Upper lobe of right lung (tissue), 1 donor: ENCODE measurements around the gene UBE2QL1. TPM values are rescaled to one million over a fixed set of nuclear protein-coding genes. Genes with fewer than 3 reads are reported as not detected.

ENCODE experiments used
- ATAC-seq: fragments of 200-7000 bp; cut with Tn5 transposase; one replicate; pipeline ENCODE4 v1.9.1; 2020; ENCODE audit warnings: mild to moderate bottlenecking, moderate library complexity
- DNase-seq: peaks from one replicate; pipeline ENCODE4 v3.0.0-alpha.2; 2020
- H3K27ac ChIP-seq: fragments of 200-600 bp; one replicate; pipeline ENCODE4 v1.8.0; 2022
- H3K27me3 ChIP-seq: fragments of 200-600 bp; one replicate; pipeline ENCODE4 v1.8.0; 2022; ENCODE audit warnings: mild to moderate bottlenecking
- H3K36me3 ChIP-seq: fragments of 200-600 bp; one replicate; pipeline ENCODE4 v1.8.0; 2022
- H3K4me1 ChIP-seq: fragments of 200-600 bp; one replicate; pipeline ENCODE4 v1.8.0; 2022
- H3K4me3 ChIP-seq: fragments of 200-600 bp; one replicate; pipeline ENCODE4 v1.8.0; 2022; ENCODE audit warnings: mild to moderate bottlenecking
- H3K9me3 ChIP-seq: fragments of 200-600 bp; one replicate; pipeline ENCODE4 v1.8.0; 2022
- intact Hi-C: fragments of 100-400 bp; cut with DNase I; formaldehyde crosslinking; loops from one replicate; pipeline ENCODE4 v1.11.0; 2022
- total RNA-seq: library from RNA; stranded (reverse); fragmentation: NEBNext Ultra II Directional; extraction: Animal tissue kit (Norgen Biotek cat#: 25700); gene quantifications from one replicate; pipeline ENCODE4 v1.2.1, GENCODE V29; 2021
- TF ChIP-seq, protein P1 (sequence below): fragments of 200-600 bp; IDR thresholded peaks from one replicate; pipeline ENCODE4 v1.8.0; 2022; ENCODE audit warnings: antibody characterized with exemption
- donor health status: DM: no; HTN: yes; CAD: no; lungs with severe emphysema.

The UBE2QL1 gene
- total RNA-seq, 1 donor from 2014 or later: not detected

DNA sequence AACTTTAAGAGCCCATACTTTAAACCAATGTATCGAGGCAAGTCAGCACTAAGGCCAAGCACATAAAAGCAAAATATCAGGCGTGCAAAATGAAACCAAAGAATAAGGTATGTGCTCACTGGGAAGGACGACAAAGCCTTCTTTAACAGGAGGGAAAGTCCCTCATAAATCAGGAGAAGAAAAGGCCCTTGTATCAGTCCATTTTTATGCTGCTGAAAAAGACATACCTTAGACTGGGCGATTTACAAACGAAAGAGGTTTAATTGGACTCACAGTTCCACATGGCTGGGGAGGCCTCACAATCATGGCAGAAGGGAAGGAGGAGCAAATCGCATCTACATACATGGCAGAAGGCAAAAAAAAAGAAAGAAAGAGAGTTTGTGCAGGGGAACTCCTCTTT lies 68.9 kb downstream of the UBE2QL1 start:
- Histone ChIP-seq H3K27ac (no peak overlapping the region), H3K27me3 (no peaks in the 10 kb centered on the region), H3K36me3 (no peaks in the 10 kb centered on the region), H3K4me3 (no peak overlapping the region), H3K4me1 (no peaks in the 10 kb centered on the region), H3K9me3 (no peaks in the 10 kb centered on the region)
- DNase-seq: no peak
- TF ChIP-seq, protein P1, sequence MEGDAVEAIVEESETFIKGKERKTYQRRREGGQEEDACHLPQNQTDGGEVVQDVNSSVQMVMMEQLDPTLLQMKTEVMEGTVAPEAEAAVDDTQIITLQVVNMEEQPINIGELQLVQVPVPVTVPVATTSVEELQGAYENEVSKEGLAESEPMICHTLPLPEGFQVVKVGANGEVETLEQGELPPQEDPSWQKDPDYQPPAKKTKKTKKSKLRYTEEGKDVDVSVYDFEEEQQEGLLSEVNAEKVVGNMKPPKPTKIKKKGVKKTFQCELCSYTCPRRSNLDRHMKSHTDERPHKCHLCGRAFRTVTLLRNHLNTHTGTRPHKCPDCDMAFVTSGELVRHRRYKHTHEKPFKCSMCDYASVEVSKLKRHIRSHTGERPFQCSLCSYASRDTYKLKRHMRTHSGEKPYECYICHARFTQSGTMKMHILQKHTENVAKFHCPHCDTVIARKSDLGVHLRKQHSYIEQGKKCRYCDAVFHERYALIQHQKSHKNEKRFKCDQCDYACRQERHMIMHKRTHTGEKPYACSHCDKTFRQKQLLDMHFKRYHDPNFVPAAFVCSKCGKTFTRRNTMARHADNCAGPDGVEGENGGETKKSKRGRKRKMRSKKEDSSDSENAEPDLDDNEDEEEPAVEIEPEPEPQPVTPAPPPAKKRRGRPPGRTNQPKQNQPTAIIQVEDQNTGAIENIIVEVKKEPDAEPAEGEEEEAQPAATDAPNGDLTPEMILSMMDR: no peak
- intact Hi-C loops: no loop called here
- no peak for ATAC-seq

DNA sequence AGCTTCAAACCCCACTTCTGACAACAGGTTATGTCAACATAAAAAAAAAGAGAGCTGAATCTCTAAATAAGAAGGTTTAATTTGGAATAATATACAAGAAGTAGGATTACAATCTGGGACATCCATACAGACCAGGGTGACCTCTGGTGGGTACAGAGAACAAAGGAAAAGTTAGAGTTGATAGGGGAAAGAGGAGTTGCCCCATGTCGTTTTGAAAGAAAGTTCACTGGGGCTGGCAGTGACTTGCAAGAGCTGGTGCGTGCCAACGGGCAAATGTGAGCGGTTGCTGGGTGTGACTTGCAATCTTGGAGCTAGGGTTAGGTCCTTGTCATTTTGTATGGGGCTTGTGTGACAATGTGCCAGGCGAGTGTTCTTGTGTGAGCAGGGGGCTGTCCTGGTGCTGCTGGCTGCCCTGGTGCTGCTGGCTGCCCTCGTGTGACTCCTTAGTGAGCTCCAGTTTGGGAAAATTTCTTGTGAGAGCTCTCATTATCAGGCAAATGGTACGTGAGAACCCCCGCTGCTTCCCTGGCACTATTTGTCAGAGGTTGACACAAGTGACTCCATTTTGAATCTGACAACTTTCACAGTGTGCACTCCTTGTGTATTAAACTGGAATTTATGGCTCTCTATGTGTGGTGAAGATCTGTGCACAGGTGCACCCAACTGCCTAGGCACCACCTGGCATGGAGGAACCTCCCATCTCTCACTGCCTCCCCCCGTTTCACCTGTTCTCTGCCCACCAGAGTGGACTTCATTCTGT lies 69.8 kb downstream of the UBE2QL1 start:
- intact Hi-C loops: no loop called here
- TF ChIP-seq, protein P1: no peak
- Histone ChIP-seq H3K36me3 (no peaks in the 10 kb centered on the region), H3K27ac (no peak overlapping the region), H3K4me3 (no peak overlapping the region), H3K4me1 (no peaks in the 10 kb centered on the region), H3K9me3 (no peaks in the 10 kb centered on the region), H3K27me3 (no peaks in the 10 kb centered on the region)
- no peak for ATAC-seq
- no peak for DNase-seq

DNA sequence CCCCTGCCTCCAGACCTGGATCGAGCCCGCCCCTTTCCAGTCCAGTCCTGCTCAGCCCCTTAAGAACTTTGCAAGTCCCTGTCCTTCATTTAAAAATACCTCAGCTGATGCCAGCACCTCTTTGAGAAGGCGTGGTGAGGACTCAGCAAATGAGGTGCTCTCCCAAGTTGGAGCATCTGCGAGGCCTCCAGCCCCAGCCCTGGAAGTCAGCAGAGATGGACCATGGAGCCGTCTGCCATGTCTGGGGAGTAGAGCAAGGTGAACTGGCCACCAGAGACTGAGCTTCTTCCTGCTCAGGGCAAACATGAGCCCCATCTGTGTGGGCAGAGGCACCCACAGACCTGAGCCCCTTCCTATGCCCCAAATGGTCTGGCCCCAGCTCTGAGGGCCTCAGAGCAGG lies 71.5 kb downstream of the UBE2QL1 start:
- intact Hi-C loops: no loop called here
- TF ChIP-seq, protein P1: no peak

DNA sequence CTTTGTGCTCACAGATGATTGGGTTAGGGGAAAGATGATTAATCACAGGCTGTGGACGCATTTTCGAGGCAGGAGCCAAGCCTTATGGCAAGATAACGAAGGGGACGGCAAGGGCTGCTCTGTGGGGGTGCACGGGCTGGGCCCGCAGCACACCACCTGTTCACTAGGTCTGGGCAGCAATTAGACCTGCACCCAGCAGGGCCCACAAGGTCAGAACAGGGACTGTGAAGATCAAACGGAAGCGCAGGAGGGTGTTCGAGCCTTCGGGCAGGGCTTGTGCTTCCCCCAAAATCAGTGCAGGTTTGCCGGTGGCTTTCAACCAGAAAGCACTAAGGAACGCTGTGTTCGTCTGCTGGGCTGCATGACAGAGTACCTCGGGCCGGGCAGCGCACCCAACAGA lies 73.7 kb downstream of the UBE2QL1 start:
- intact Hi-C loops: no loop called here
- DNase-seq: no peak
- TF ChIP-seq, protein P1: no peak
- no peak for ATAC-seq
- Histone ChIP-seq H3K36me3 (no peaks in the 10 kb centered on the region), H3K27ac (no peak overlapping the region), H3K4me3 (no peak overlapping the region), H3K27me3 (no peaks in the 10 kb centered on the region), H3K4me1 (no peaks in the 10 kb centered on the region), H3K9me3 (no peaks in the 10 kb centered on the region)

More for the DNA sequence above, 71.5 kb downstream of the UBE2QL1 start:
- Histone ChIP-seq H3K9me3 (no peaks in the 10 kb centered on the region), H3K27me3 (no peaks in the 10 kb centered on the region), H3K36me3 (no peaks in the 10 kb centered on the region), H3K4me1 (no peaks in the 10 kb centered on the region), H3K27ac (no peak overlapping the region), H3K4me3 (no peak overlapping the region)
- DNase-seq: no peak
- no peak for ATAC-seq

DNA sequence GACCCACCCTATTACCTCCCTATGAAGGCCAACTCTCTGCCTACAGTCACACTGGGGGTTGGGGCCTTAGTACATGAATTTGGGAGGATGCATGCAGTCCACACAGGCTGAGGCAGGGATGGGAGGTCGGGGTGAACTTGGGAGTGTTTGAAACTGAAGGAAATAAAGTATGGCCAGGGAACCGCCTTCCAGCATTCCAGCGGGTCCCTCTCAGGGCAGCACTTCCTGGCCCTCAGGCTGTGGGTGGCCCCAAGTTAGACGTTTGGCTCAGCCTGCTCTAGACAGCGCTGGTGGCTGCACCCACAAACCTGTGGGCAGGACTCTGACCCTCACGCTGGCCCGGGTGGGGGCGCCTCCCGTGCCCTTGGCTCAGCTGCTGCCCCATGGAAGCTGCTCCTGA lies 74.3 kb downstream of the UBE2QL1 start:
- no peaks in the 10 kb centered on the region for H3K9me3 ChIP-seq
- H3K4me1 ChIP-seq: no peaks in the 10 kb centered on the region
- no peaks in the 10 kb centered on the region for H3K27me3 ChIP-seq
- intact Hi-C loops: no loop called here
- DNase-seq: no peak
- TF ChIP-seq, protein P1: no peak
- peak; percentile 8 for ATAC-seq
- no peak overlapping the region for H3K27ac ChIP-seq
- no peak overlapping the region for H3K4me3 ChIP-seq
- H3K36me3 ChIP-seq: no peaks in the 10 kb centered on the region
